ENCODE measurements around the gene DAGLA. TPM values are rescaled to one million over a fixed set of nuclear protein-coding genes. Genes with fewer than 3 reads are reported as not detected.

The DAGLA gene
- total RNA-seq, 1 experiment from 2014 or later: 3.1 TPM

DNA sequence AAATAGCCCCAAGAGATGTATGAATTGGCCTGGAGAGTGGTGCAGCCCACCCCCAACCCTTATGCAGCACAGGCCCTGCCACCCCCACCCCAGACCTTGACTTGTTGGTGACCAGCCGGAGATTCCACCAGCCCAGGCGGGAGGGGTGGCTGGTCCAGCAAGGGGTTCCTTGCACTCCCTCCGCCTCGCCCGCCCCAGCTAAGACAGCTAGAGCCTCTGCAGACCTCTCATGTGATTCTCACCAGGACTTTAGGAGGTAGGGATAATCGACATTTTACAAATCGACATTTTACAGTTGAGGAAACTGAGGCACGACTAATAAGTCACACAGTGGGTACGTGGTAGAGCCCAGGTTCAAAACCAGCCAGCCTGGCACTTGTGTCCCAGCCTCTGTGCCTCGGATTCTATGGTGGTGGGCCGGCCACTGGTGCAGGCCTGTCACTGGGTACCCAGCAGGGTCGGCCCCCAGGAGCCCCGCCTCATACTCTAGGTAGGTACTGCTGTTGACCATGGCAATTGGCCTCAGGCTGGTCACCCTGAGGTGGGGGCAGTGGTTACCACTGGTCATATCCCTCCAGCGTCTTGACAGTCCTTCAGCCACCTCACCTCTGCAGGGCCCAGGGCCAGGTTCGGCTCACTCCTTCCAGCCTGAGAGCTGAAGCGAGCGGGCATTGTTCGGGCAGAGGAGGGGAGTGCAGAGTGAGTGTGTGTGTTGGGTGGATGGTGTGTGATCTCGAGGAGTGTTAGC, 37.3 kb downstream of the DAGLA start:
- Mint-ChIP-seq H3K9me3 (no peaks in the 10 kb centered on the region), H3K4me3 (peak overlapping the region; percentile 61)
- POLR2A ChIA-PET: interaction anchor here (1.1 to 2.2 kb wide), 3 partner anchors 8 to 23 kb away, joined by 3 to 12 read pairs (median 9); no protein-coding TSS in a partner anchor

DNA sequence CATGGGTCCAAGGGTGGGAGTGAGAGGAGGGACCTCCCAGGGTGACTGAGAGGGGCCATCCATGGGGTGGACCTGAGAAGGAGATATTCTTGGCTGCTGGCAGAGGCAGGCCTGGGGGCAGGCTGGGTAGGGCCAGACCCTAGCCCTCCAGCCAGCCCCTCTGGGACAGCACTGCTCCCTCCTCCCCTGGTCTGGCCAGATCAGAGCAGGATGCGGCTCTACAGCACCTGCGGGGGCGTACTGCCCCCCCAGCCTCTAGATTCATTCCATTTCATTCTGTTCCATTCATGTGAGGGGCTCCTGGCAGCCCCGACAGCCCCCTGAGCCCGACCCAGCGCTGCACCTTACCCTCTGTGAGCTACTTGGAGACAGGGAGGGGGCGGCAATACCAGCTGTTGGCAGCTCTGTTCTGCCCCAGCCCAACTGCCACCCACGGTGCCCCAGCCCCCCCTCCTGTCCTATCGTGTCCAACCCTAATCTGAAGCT, 37.9 kb downstream of the DAGLA start:
- H3K4me1 Mint-ChIP-seq: peaks cover 36% of the 10 kb centered on the region
- CTCF ChIA-PET: interaction anchor here (0.6 to 5.5 kb wide), 30 partner anchors 8 to 797 kb away, joined by 3 to 71 read pairs (median 6); no protein-coding TSS in a partner anchor
- DNase-seq (ENCODE audit: low spot score) (no peak), ATAC-seq (peak; percentile 14)
- H3K36me3 Mint-ChIP-seq: no peaks in the 10 kb centered on the region
- no peaks in the 10 kb centered on the region for H3K9me3 Mint-ChIP-seq
- POLR2A ChIA-PET: interaction anchor here (1.1 to 2.2 kb wide), 3 partner anchors 8 to 24 kb away, joined by 3 to 12 read pairs (median 9); no protein-coding TSS in a partner anchor
- peak overlapping the region; percentile 26; the same call in 1 of the 2 replicates for H3K27ac Mint-ChIP-seq
- peak overlapping the region; percentile 61 for H3K4me3 Mint-ChIP-seq
- peaks cover 3% of the 10 kb centered on the region; the same call in 1 of the 2 replicates for H3K27me3 Mint-ChIP-seq (ENCODE audit: low read depth)
- TF ChIP-seq GABPB1 (CRISPR knock-in tag; IDR thresholded peaks at IDR 0.05) (no peak), NFE2L1 (CRISPR knock-in tag; IDR thresholded peaks at IDR 0.05) (no peak), PRDM15 (CRISPR knock-in tag; IDR thresholded peaks at IDR 0.05) (no peak), KAT7 (CRISPR knock-in tag; IDR thresholded peaks at IDR 0.05; ENCODE audit: borderline replicate concordance) (no peak)
- TF ChIP-seq, protein P1, sequence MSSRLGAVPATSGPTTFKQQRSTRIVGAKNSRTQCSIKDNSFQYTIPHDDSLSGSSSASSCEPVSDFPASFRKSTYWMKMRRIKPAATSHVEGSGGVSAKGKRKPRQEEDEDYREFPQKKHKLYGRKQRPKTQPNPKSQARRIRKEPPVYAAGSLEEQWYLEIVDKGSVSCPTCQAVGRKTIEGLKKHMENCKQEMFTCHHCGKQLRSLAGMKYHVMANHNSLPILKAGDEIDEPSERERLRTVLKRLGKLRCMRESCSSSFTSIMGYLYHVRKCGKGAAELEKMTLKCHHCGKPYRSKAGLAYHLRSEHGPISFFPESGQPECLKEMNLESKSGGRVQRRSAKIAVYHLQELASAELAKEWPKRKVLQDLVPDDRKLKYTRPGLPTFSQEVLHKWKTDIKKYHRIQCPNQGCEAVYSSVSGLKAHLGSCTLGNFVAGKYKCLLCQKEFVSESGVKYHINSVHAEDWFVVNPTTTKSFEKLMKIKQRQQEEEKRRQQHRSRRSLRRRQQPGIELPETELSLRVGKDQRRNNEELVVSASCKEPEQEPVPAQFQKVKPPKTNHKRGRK (CRISPR knock-in tag; IDR thresholded peaks at IDR 0.05; ENCODE audit: borderline replicate concordance): no peak

More for the DNA sequence above, 37.3 kb downstream of the DAGLA start:
- no peak for TF ChIP-seq JUN (CRISPR knock-in tag; IDR thresholded peaks at IDR 0.05)
- TF ChIP-seq, protein P2, sequence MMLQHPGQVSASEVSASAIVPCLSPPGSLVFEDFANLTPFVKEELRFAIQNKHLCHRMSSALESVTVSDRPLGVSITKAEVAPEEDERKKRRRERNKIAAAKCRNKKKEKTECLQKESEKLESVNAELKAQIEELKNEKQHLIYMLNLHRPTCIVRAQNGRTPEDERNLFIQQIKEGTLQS (CRISPR knock-in tag; conservative IDR thresholded peaks at IDR 0.05): no peak
- TF ChIP-seq, protein P3, sequence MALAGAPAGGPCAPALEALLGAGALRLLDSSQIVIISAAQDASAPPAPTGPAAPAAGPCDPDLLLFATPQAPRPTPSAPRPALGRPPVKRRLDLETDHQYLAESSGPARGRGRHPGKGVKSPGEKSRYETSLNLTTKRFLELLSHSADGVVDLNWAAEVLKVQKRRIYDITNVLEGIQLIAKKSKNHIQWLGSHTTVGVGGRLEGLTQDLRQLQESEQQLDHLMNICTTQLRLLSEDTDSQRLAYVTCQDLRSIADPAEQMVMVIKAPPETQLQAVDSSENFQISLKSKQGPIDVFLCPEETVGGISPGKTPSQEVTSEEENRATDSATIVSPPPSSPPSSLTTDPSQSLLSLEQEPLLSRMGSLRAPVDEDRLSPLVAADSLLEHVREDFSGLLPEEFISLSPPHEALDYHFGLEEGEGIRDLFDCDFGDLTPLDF (CRISPR knock-in tag; IDR thresholded peaks at IDR 0.05): no peak
- TF ChIP-seq KAT7 (CRISPR knock-in tag; IDR thresholded peaks at IDR 0.05; ENCODE audit: borderline replicate concordance): no peak
- TF ChIP-seq, protein P4, sequence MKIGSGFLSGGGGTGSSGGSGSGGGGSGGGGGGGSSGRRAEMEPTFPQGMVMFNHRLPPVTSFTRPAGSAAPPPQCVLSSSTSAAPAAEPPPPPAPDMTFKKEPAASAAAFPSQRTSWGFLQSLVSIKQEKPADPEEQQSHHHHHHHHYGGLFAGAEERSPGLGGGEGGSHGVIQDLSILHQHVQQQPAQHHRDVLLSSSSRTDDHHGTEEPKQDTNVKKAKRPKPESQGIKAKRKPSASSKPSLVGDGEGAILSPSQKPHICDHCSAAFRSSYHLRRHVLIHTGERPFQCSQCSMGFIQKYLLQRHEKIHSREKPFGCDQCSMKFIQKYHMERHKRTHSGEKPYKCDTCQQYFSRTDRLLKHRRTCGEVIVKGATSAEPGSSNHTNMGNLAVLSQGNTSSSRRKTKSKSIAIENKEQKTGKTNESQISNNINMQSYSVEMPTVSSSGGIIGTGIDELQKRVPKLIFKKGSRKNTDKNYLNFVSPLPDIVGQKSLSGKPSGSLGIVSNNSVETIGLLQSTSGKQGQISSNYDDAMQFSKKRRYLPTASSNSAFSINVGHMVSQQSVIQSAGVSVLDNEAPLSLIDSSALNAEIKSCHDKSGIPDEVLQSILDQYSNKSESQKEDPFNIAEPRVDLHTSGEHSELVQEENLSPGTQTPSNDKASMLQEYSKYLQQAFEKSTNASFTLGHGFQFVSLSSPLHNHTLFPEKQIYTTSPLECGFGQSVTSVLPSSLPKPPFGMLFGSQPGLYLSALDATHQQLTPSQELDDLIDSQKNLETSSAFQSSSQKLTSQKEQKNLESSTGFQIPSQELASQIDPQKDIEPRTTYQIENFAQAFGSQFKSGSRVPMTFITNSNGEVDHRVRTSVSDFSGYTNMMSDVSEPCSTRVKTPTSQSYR (CRISPR knock-in tag; IDR thresholded peaks at IDR 0.05): no peak
- no peak for TF ChIP-seq ZNF396 (CRISPR knock-in tag; IDR thresholded peaks at IDR 0.05; ENCODE audit: borderline replicate concordance)
- TF ChIP-seq NFYB (CRISPR knock-in tag; conservative IDR thresholded peaks at IDR 0.05; ENCODE audit: low read depth): no peak
- TF ChIP-seq, protein P5, sequence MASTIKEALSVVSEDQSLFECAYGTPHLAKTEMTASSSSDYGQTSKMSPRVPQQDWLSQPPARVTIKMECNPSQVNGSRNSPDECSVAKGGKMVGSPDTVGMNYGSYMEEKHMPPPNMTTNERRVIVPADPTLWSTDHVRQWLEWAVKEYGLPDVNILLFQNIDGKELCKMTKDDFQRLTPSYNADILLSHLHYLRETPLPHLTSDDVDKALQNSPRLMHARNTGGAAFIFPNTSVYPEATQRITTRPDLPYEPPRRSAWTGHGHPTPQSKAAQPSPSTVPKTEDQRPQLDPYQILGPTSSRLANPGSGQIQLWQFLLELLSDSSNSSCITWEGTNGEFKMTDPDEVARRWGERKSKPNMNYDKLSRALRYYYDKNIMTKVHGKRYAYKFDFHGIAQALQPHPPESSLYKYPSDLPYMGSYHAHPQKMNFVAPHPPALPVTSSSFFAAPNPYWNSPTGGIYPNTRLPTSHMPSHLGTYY (CRISPR knock-in tag; IDR thresholded peaks at IDR 0.05): no peak
- no peak for TF ChIP-seq ZNF317 (CRISPR knock-in tag; IDR thresholded peaks at IDR 0.05; ENCODE audit: borderline replicate concordance, low read depth)
- TF ChIP-seq IRF2 (CRISPR knock-in tag; IDR thresholded peaks at IDR 0.05; ENCODE audit: borderline replicate concordance, low read depth): no peak
- no peak for TF ChIP-seq CBFB (CRISPR knock-in tag; IDR thresholded peaks at IDR 0.05; ENCODE audit: low read depth)
- TF ChIP-seq ATF2 (CRISPR knock-in tag; IDR thresholded peaks at IDR 0.05; ENCODE audit: borderline replicate concordance, low read depth): no peak
- no peak for TF ChIP-seq ZBTB21 (CRISPR knock-in tag; IDR thresholded peaks at IDR 0.05; ENCODE audit: borderline replicate concordance)
- Mint-ChIP-seq H3K36me3 (no peaks in the 10 kb centered on the region), H3K27me3 (ENCODE audit: low read depth) (peaks cover 3% of the 10 kb centered on the region; the same call in 1 of the 2 replicates), H3K27ac (peak overlapping the region; percentile 26; the same call in 1 of the 2 replicates), H3K4me1 (peaks cover 36% of the 10 kb centered on the region)
- no peak for DNase-seq (ENCODE audit: low spot score)
- ATAC-seq: no peak
- CTCF ChIA-PET: interaction anchor here (0.7 to 5.5 kb wide), 19 partner anchors 7 to 796 kb away, joined by 3 to 71 read pairs (median 10); no protein-coding TSS in a partner anchor

All from WTC11 (cell line).